ENCODE data around the gene SLC23A1. TPM values are rescaled to one million over a fixed set of nuclear protein-coding genes. Genes with fewer than 3 reads are reported as not detected.
"Not testable (repeated sequence)": the region's sequence is repeated elsewhere in the genome, so short reads cannot be mapped to it uniquely, and the experiment has no call there.

The SLC23A1 gene
- total RNA-seq, 6 donors from 2014 or later, result 1.1 to 20.1 (median 1.8) TPM; not detected in 1

DNA sequence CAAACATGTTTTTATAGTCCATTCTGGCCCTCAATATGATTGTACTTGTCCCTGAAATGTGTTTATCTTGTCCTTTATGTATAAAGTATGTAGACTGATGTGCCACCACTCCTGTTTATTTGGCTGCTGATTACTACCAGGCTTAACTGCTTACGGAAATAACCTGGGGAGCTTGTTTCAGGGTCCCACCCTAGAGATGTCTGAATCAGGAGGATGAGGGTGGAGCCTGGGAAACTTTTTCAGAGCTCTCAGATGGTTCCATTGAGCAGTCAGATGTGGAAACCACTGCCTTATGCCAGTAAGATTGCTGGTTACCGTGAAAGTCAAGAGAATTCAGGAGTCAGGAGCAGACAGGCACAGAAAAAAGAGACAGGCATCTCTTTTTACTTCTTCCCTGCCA, 19.2 kb downstream of the SLC23A1 start:
- whole genome bisulfite sequencing, 2 donors, result 86 to 89% methylated on average over 2 of the region's 2 CpGs
- peaks cover 26 to 56% (median 41%) of the 10 kb centered on the region in 4 donors for H3K36me3 ChIP-seq
- no peaks in the 10 kb centered on the region for H3K27me3 ChIP-seq
- no peaks in the 10 kb centered on the region for H3K9me3 ChIP-seq
- no peak for ATAC-seq (ENCODE audit: low FRiP score in 2 of 2)
- DNase-seq, result no peak
- TF ChIP-seq EP300 (IDR thresholded peaks at IDR 0.05) (no peak), POLR2A (IDR thresholded peaks at IDR 0.05) (no peak), POLR2AphosphoS5 (IDR thresholded peaks at IDR 0.05) (no peak)
- TF ChIP-seq, protein P1, sequence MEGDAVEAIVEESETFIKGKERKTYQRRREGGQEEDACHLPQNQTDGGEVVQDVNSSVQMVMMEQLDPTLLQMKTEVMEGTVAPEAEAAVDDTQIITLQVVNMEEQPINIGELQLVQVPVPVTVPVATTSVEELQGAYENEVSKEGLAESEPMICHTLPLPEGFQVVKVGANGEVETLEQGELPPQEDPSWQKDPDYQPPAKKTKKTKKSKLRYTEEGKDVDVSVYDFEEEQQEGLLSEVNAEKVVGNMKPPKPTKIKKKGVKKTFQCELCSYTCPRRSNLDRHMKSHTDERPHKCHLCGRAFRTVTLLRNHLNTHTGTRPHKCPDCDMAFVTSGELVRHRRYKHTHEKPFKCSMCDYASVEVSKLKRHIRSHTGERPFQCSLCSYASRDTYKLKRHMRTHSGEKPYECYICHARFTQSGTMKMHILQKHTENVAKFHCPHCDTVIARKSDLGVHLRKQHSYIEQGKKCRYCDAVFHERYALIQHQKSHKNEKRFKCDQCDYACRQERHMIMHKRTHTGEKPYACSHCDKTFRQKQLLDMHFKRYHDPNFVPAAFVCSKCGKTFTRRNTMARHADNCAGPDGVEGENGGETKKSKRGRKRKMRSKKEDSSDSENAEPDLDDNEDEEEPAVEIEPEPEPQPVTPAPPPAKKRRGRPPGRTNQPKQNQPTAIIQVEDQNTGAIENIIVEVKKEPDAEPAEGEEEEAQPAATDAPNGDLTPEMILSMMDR (IDR thresholded peaks at IDR 0.05), result no peak
- no peaks in the 10 kb centered on the region for H3K4me1 ChIP-seq
- no peak overlapping the region for H3K4me3 ChIP-seq
- H3K27ac ChIP-seq, result no peak overlapping the region

DNA sequence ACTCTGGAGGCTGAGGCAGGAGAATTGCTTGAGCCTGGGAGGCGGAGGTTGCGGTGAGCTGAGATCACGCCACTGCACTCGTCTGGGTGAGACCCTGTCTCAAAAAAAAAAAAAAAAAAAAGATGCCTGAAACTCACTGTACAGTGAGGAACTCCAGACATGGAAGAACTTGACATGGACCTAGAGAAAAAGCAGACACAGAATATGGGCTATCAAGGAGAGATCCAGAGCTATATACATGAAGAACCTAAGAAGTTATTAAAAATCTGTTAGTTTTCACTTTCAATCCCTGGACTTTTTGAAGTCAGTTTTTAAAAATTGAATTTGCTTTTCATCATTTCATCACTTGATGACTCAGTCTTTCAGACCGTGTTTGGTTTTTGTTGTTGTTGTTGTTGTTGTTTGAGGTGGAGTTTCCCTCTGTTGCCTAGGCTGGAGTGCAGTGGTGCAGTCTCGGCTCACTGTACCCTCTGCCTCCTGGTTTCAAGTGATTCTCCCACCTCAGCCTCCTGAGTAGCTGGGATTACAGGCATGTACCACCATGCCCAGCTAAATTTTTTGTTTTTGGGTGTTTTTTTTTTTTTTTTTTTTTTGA, 21.2 kb downstream of the SLC23A1 start:
- ATAC-seq (ENCODE audit: low FRiP score in 2 of 2), result no peak
- TF ChIP-seq EP300 (IDR thresholded peaks at IDR 0.05) (no peak), POLR2AphosphoS5 (IDR thresholded peaks at IDR 0.05) (no peak), POLR2A (IDR thresholded peaks at IDR 0.05) (no peak)
- TF ChIP-seq, protein P1 (IDR thresholded peaks at IDR 0.05), result no peak

DNA sequence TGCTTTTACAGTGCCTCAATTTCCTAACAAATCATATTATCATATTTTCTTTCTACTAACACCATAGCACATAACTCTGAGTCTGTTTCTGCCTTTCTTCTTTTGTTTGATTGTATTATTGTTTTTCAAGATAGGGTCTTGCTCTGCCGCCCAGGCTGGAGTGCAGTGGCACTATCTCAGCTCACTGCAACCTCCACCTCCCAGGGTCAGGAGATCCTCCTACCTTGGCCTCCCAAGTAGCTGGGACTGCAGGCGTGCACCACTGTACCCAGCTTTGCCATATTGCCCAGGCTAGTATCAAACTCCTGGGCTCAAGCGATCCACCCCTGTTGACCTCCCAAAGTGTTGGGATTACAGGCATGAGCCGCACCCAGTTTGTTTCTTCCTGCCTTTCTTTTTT, 22.7 kb downstream of the SLC23A1 start:
- Histone ChIP-seq H3K9me3 (no peaks in the 10 kb centered on the region), H3K4me3 (no peak overlapping the region), H3K27me3 (no peaks in the 10 kb centered on the region), H3K27ac (no peak overlapping the region), H3K36me3 (peaks cover 10 to 28% (median 15%) of the 10 kb centered on the region in 4 donors), H3K4me1 (peaks cover 0 to 10% (median 0%) of the 10 kb centered on the region in 4 donors)
- 91 to 93% methylated on average over 4 of the region's 4 CpGs for WGBS, 2 donors
- no peak for ATAC-seq (ENCODE audit: low FRiP score in 2 of 2)
- TF ChIP-seq EP300 (IDR thresholded peaks at IDR 0.05) (no peak), POLR2AphosphoS5 (IDR thresholded peaks at IDR 0.05) (no peak), POLR2A (IDR thresholded peaks at IDR 0.05) (no peak)
- TF ChIP-seq, protein P1 (IDR thresholded peaks at IDR 0.05), result no peak
- no peak for DNase-seq

More for the DNA sequence above, 21.2 kb downstream of the SLC23A1 start:
- Histone ChIP-seq H3K27me3 (no peaks in the 10 kb centered on the region), H3K36me3 (peaks cover 24 to 44% (median 28%) of the 10 kb centered on the region in 4 donors), H3K9me3 (no peaks in the 10 kb centered on the region), H3K4me1 (peaks cover 0 to 8% (median 0%) of the 10 kb centered on the region in 4 donors), H3K4me3 (no peak overlapping the region), H3K27ac (no peak overlapping the region)
- 83 to 90% methylated on average over 6 of the region's 6 CpGs for WGBS, 2 donors
- no peak for DNase-seq

DNA sequence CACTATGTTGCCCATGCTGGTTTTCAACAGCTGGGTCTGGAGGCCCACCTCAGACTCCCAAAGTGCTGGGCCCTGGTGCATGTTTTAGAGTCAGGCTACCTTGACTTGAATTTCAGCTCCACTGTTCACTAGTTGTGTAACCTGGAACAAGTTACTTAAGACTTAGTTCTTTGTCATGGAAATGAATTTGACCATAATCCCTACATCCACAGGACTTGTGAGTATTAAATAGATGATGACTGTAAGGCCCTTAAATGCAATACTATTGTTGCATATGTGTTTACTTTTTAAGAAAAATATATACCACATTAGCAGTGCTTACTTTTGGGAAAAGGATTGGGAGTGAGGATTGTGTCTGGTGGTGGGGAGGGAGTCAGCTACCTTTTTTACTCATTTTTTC, 25.0 kb downstream of the SLC23A1 start:
- H3K27me3 ChIP-seq, result no peaks in the 10 kb centered on the region
- no peaks in the 10 kb centered on the region for H3K9me3 ChIP-seq
- TF ChIP-seq POLR2AphosphoS5 (IDR thresholded peaks at IDR 0.05) (no peak), EP300 (IDR thresholded peaks at IDR 0.05) (no peak), POLR2A (IDR thresholded peaks at IDR 0.05) (no peak)
- TF ChIP-seq, protein P1 (IDR thresholded peaks at IDR 0.05), result no peak
- H3K4me1 ChIP-seq, result peaks cover 0 to 10% (median 0%) of the 10 kb centered on the region in 4 donors
- no peak for ATAC-seq (ENCODE audit: low FRiP score in 2 of 2)
- H3K27ac ChIP-seq, result no peak overlapping the region
- H3K4me3 ChIP-seq, result no peak overlapping the region
- H3K36me3 ChIP-seq, result peaks cover 0 to 14% (median 0%) of the 10 kb centered on the region in 4 donors
- DNase-seq, result no peak

DNA sequence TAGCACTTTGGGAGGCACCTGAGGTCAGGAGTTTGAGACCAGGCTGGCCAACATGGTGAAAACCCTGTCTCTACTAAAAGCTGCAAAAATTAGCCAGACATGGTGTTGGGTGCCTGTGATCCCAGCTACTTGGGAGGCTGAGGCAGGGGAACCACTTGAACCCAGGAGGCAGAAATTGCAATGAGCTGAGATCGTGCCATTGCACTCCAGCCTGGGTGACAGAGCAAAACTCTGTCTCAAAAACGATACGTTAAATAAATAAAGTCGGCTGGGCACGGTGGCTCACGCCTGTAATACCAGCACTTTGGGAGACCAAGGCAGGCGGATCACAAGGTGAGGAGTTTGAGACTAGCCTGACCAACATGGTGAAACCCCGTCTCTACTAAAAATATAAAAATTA, 27.2 kb downstream of the SLC23A1 start:
- not testable (repeated sequence) for H3K27ac ChIP-seq; ATAC-seq (ENCODE audit: low FRiP score in 2 of 2); H3K9me3 ChIP-seq; DNase-seq; H3K27me3 ChIP-seq; H3K4me3 ChIP-seq
- 87 to 95% methylated on average over 8 of the region's 8 CpGs for WGBS, 2 donors
- peaks cover 0 to 14% (median 0%) of the 10 kb centered on the region in 4 donors for H3K36me3 ChIP-seq
- peaks cover 0 to 13% (median 0%) of the 10 kb centered on the region in 4 donors for H3K4me1 ChIP-seq
